ENCODE measurements around the gene HTR2A.

DNA sequence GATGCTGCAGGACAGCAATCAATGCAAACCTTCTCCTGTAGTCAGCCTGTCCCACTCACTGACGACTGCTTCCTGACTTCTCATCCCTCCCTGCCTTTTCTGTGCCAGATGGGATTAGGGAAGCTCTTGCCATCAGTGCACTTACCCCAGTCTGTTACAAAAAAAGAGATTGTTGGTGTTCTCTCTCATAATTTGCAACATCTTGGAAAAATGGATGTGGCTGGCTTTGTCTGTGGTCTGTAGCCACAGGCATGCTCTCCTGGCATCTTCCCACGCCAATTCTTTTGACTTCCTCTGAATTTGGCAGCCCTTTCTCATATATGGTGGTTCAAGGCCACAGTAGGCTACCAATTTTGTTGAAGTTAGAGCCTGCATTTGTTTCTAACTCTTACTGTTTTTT, 11.6 kb upstream of the HTR2A start:
- no peak for TF ChIP-seq ZNF416 (CRISPR knock-in tag; IDR thresholded peaks at IDR 0.05)
- no peak for TF ChIP-seq CREB1 (CRISPR knock-in tag; IDR thresholded peaks at IDR 0.05)
- no peak for TF ChIP-seq MLX (CRISPR knock-in tag; IDR thresholded peaks at IDR 0.05)
- TF ChIP-seq, protein P1, sequence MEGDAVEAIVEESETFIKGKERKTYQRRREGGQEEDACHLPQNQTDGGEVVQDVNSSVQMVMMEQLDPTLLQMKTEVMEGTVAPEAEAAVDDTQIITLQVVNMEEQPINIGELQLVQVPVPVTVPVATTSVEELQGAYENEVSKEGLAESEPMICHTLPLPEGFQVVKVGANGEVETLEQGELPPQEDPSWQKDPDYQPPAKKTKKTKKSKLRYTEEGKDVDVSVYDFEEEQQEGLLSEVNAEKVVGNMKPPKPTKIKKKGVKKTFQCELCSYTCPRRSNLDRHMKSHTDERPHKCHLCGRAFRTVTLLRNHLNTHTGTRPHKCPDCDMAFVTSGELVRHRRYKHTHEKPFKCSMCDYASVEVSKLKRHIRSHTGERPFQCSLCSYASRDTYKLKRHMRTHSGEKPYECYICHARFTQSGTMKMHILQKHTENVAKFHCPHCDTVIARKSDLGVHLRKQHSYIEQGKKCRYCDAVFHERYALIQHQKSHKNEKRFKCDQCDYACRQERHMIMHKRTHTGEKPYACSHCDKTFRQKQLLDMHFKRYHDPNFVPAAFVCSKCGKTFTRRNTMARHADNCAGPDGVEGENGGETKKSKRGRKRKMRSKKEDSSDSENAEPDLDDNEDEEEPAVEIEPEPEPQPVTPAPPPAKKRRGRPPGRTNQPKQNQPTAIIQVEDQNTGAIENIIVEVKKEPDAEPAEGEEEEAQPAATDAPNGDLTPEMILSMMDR (IDR thresholded peaks at IDR 0.05), result no peak
- no peak for TF ChIP-seq NR1H2 (CRISPR knock-in tag; IDR thresholded peaks at IDR 0.05)

Data from WTC11 (cell line).